ENCODE data around the gene NPM1.

NPM1 gene

GRCh38 chr5:171405615-171406014 is 18.0 kb downstream of the NPM1 start:
- Histone ChIP-seq H2BK15ac (ENCODE audit: low read depth, poor library complexity, severe bottlenecking) (no peak overlapping the region), H3K18ac (ENCODE audit: low read depth in 1 of 2, low read length in 2 of 2) (no peak overlapping the region), H3K4ac (ENCODE audit: low read depth in 1 of 2, low read length in 2 of 2) (no peak overlapping the region), H3K27me3 (ENCODE audit: control insufficient read depth in 1 of 2, insufficient read depth in 1 of 2, low read length in 2 of 2) (no peaks in the 10 kb centered on the region), H4K91ac (ENCODE audit: low read length) (no peak overlapping the region), H2AFZ (ENCODE audit: low read depth, low read length) (no peak overlapping the region), H3K23ac (ENCODE audit: low read length in 2 of 2) (no peak overlapping the region), H3K4me2 (ENCODE audit: low read length, poor library complexity, severe bottlenecking) (no peak overlapping the region), H3K4me3 (ENCODE audit: insufficient read depth in 1 of 2, low read depth in 1 of 2, low read length in 2 of 2) (no peak overlapping the region), H2BK5ac (ENCODE audit: low read depth, low read length, poor library complexity, severe bottlenecking) (no peak overlapping the region), H2BK120ac (ENCODE audit: low read depth, low read length) (no peak overlapping the region), H3K27ac (ENCODE audit: low read length, poor library complexity, severe bottlenecking) (no peak overlapping the region), H3K14ac (ENCODE audit: low read length in 2 of 2) (no peak overlapping the region), H3K9ac (ENCODE audit: low read length) (peak overlapping the region; percentile 10), H3K36me3 (ENCODE audit: control insufficient read depth in 1 of 2, insufficient read depth in 2 of 2, low read depth in 1 of 2, low read length in 2 of 2) (peaks cover 17 to 72% of the 10 kb centered on the region in 2 experiments), H2AK5ac (ENCODE audit: low read length, severe bottlenecking) (no peak overlapping the region), H3K79me1 (replicated peaks; ENCODE audit: low read length, poor library complexity, severe bottlenecking) (no peaks in the 10 kb centered on the region), H2BK12ac (ENCODE audit: low read length in 2 of 2) (no peak overlapping the region), H3K9me3 (ENCODE audit: control insufficient read depth, low read length) (no peaks in the 10 kb centered on the region), H3K4me1 (ENCODE audit: control insufficient read depth, insufficient read depth, low read depth, low read length) (peaks cover 7% of the 10 kb centered on the region), H4K8ac (ENCODE audit: low read length) (no peak overlapping the region)
- DNase-seq: peak; percentile 37
- 62% methylated on average over 3 of the region's 3 CpGs for WGBS

GRCh38 chr5:171407234-171407633 is 19.6 kb downstream of the NPM1 start:
- Histone ChIP-seq H3K14ac (ENCODE audit: low read length in 2 of 2) (no peak overlapping the region), H3K4ac (ENCODE audit: low read depth in 1 of 2, low read length in 2 of 2) (no peak overlapping the region), H3K9me3 (ENCODE audit: control insufficient read depth, low read length) (no peaks in the 10 kb centered on the region), H2BK15ac (ENCODE audit: low read depth, poor library complexity, severe bottlenecking) (no peak overlapping the region), H3K23ac (ENCODE audit: low read length in 2 of 2) (no peak overlapping the region), H2BK120ac (ENCODE audit: low read depth, low read length) (no peak overlapping the region), H3K4me3 (ENCODE audit: insufficient read depth in 1 of 2, low read depth in 1 of 2, low read length in 2 of 2) (no peak overlapping the region), H2AFZ (ENCODE audit: low read depth, low read length) (no peak overlapping the region), H3K9ac (ENCODE audit: low read length) (peak overlapping the region; percentile 10), H3K36me3 (ENCODE audit: control insufficient read depth in 1 of 2, insufficient read depth in 2 of 2, low read depth in 1 of 2, low read length in 2 of 2) (peaks cover 17 to 74% of the 10 kb centered on the region in 2 experiments), H3K79me1 (replicated peaks; ENCODE audit: low read length, poor library complexity, severe bottlenecking) (no peaks in the 10 kb centered on the region), H4K8ac (ENCODE audit: low read length) (no peak overlapping the region), H3K18ac (ENCODE audit: low read depth in 1 of 2, low read length in 2 of 2) (no peak overlapping the region), H3K4me2 (ENCODE audit: low read length, poor library complexity, severe bottlenecking) (no peak overlapping the region), H2BK12ac (ENCODE audit: low read length in 2 of 2) (no peak overlapping the region), H4K91ac (ENCODE audit: low read length) (no peak overlapping the region), H3K27ac (ENCODE audit: low read length, poor library complexity, severe bottlenecking) (no peak overlapping the region), H3K4me1 (ENCODE audit: control insufficient read depth, insufficient read depth, low read depth, low read length) (peaks cover 7% of the 10 kb centered on the region), H2BK5ac (ENCODE audit: low read depth, low read length, poor library complexity, severe bottlenecking) (no peak overlapping the region), H2AK5ac (ENCODE audit: low read length, severe bottlenecking) (no peak overlapping the region), H3K27me3 (ENCODE audit: control insufficient read depth in 1 of 2, insufficient read depth in 1 of 2, low read length in 2 of 2) (no peaks in the 10 kb centered on the region)
- 84% methylated on average over 4 of the region's 4 CpGs for WGBS
- DNase-seq: no peak

- WGBS: 94% methylated on average over 8 of the region's 8 CpGs
Observed at GRCh38 chr5:171409164-171410136, 21.8 kb downstream of the NPM1 start.

GRCh38 chr5:171410181-171410580 is 22.5 kb downstream of the NPM1 start:
- H3K23ac ChIP-seq (ENCODE audit: low read length in 2 of 2): no peak overlapping the region

More at GRCh38 chr5:171409164-171410136, 21.8 kb downstream of the NPM1 start:
- Histone ChIP-seq H2AFZ (ENCODE audit: low read depth, low read length) (no peak overlapping the region), H2BK5ac (ENCODE audit: low read depth, low read length, poor library complexity, severe bottlenecking) (no peak overlapping the region), H3K9ac (ENCODE audit: low read length) (no peak overlapping the region), H3K27me3 (ENCODE audit: control insufficient read depth in 1 of 2, insufficient read depth in 1 of 2, low read length in 2 of 2) (no peaks in the 10 kb centered on the region), H3K27ac (ENCODE audit: low read length, poor library complexity, severe bottlenecking) (peak overlapping the region; percentile 49), H3K4ac (ENCODE audit: low read depth in 1 of 2, low read length in 2 of 2) (no peak overlapping the region), H3K18ac (ENCODE audit: low read depth in 1 of 2, low read length in 2 of 2) (no peak overlapping the region), H3K14ac (ENCODE audit: low read length in 2 of 2) (no peak overlapping the region), H4K91ac (ENCODE audit: low read length) (no peak overlapping the region), H3K23ac (ENCODE audit: low read length in 2 of 2) (no peak overlapping the region), H3K9me3 (ENCODE audit: control insufficient read depth, low read length) (no peaks in the 10 kb centered on the region), H3K4me2 (ENCODE audit: low read length, poor library complexity, severe bottlenecking) (no peak overlapping the region), H3K4me3 (ENCODE audit: insufficient read depth in 1 of 2, low read depth in 1 of 2, low read length in 2 of 2) (no peak overlapping the region), H3K36me3 (ENCODE audit: control insufficient read depth in 1 of 2, insufficient read depth in 2 of 2, low read depth in 1 of 2, low read length in 2 of 2) (peaks cover 21 to 96% of the 10 kb centered on the region in 2 experiments), H2BK120ac (ENCODE audit: low read depth, low read length) (no peak overlapping the region), H3K4me1 (ENCODE audit: control insufficient read depth, insufficient read depth, low read depth, low read length) (peaks cover 7% of the 10 kb centered on the region), H2BK12ac (ENCODE audit: low read length in 2 of 2) (no peak overlapping the region), H2AK5ac (ENCODE audit: low read length, severe bottlenecking) (no peak overlapping the region), H4K8ac (ENCODE audit: low read length) (no peak overlapping the region), H2BK15ac (ENCODE audit: low read depth, poor library complexity, severe bottlenecking) (no peak overlapping the region), H3K79me1 (replicated peaks; ENCODE audit: low read length, poor library complexity, severe bottlenecking) (peaks cover 4% of the 10 kb centered on the region)
- no peak for DNase-seq

More at GRCh38 chr5:171410181-171410580, 22.5 kb downstream of the NPM1 start:
- Histone ChIP-seq H3K36me3 (ENCODE audit: control insufficient read depth in 1 of 2, insufficient read depth in 2 of 2, low read depth in 1 of 2, low read length in 2 of 2) (peaks cover 21 to 92% of the 10 kb centered on the region in 2 experiments), H3K4me1 (ENCODE audit: control insufficient read depth, insufficient read depth, low read depth, low read length) (peaks cover 7% of the 10 kb centered on the region), H3K4me3 (ENCODE audit: insufficient read depth in 1 of 2, low read depth in 1 of 2, low read length in 2 of 2) (no peak overlapping the region), H4K8ac (ENCODE audit: low read length) (no peak overlapping the region), H4K91ac (ENCODE audit: low read length) (no peak overlapping the region), H2BK12ac (ENCODE audit: low read length in 2 of 2) (no peak overlapping the region), H3K9me3 (ENCODE audit: control insufficient read depth, low read length) (no peaks in the 10 kb centered on the region), H2BK5ac (ENCODE audit: low read depth, low read length, poor library complexity, severe bottlenecking) (no peak overlapping the region), H2AK5ac (ENCODE audit: low read length, severe bottlenecking) (no peak overlapping the region), H3K27ac (ENCODE audit: low read length, poor library complexity, severe bottlenecking) (peak overlapping the region; percentile 49), H3K27me3 (ENCODE audit: control insufficient read depth in 1 of 2, insufficient read depth in 1 of 2, low read length in 2 of 2) (no peaks in the 10 kb centered on the region), H2AFZ (ENCODE audit: low read depth, low read length) (no peak overlapping the region), H3K4ac (ENCODE audit: low read depth in 1 of 2, low read length in 2 of 2) (no peak overlapping the region), H2BK15ac (ENCODE audit: low read depth, poor library complexity, severe bottlenecking) (no peak overlapping the region), H3K79me1 (replicated peaks; ENCODE audit: low read length, poor library complexity, severe bottlenecking) (peaks cover 4% of the 10 kb centered on the region), H3K18ac (ENCODE audit: low read depth in 1 of 2, low read length in 2 of 2) (no peak overlapping the region), H2BK120ac (ENCODE audit: low read depth, low read length) (no peak overlapping the region), H3K9ac (ENCODE audit: low read length) (no peak overlapping the region), H3K14ac (ENCODE audit: low read length in 2 of 2) (no peak overlapping the region), H3K4me2 (ENCODE audit: low read length, poor library complexity, severe bottlenecking) (no peak overlapping the region)
- no peak for DNase-seq
- WGBS: 0% methylated on average over 1 of the region's 1 CpG
